ENCODE data around the gene GALNT10.

DNA sequence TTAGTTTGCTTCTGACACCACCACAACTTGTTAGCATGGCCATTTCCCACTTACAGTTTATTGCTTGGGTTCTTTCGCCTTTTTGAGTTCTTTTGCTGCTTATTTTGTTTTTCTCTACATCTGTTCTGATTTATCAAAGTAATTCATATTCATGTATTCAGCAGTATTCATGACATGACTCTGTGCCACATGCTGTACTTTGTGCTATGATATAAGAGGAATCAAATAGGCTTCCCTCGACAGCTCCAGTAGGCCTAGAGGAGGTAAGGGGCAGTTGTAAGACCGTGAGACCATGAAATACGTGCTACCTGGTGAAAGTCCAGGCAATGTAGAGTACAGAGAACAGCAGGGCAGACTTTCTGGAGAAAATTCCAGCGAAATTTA lies 144.5 kb downstream of the GALNT10 start:
- TF ChIP-seq IRF3 (IDR thresholded peaks at IDR 0.05) (no peak), PKNOX1 (IDR thresholded peaks at IDR 0.05) (no peak), YBX1 (IDR thresholded peaks at IDR 0.05) (no peak), YY1 (IDR thresholded peaks at IDR 0.05; ENCODE audit: low read depth, low read length) (no peak), GATAD2B (conservative IDR thresholded peaks at IDR 0.05; ENCODE audit: low read depth) (no peak), CBX5 (IDR thresholded peaks at IDR 0.05; ENCODE audit: low read depth) (no peak), POLR2A (IDR thresholded peaks at IDR 0.05; ENCODE audit: low read depth, low read length) (no peak), MEF2A (IDR thresholded peaks at IDR 0.05; ENCODE audit: insufficient read depth, low read depth, low read length) (no peak), EZH2 (IDR thresholded peaks at IDR 0.05; ENCODE audit: borderline replicate concordance, control insufficient read depth, low read depth, low read length) (no peak)
- TF ChIP-seq, protein P1, sequence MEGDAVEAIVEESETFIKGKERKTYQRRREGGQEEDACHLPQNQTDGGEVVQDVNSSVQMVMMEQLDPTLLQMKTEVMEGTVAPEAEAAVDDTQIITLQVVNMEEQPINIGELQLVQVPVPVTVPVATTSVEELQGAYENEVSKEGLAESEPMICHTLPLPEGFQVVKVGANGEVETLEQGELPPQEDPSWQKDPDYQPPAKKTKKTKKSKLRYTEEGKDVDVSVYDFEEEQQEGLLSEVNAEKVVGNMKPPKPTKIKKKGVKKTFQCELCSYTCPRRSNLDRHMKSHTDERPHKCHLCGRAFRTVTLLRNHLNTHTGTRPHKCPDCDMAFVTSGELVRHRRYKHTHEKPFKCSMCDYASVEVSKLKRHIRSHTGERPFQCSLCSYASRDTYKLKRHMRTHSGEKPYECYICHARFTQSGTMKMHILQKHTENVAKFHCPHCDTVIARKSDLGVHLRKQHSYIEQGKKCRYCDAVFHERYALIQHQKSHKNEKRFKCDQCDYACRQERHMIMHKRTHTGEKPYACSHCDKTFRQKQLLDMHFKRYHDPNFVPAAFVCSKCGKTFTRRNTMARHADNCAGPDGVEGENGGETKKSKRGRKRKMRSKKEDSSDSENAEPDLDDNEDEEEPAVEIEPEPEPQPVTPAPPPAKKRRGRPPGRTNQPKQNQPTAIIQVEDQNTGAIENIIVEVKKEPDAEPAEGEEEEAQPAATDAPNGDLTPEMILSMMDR (IDR thresholded peaks at IDR 0.05 in 2 of 3, conservative IDR thresholded peaks at IDR 0.05 in 1 of 3; ENCODE audit: control insufficient read depth in 2 of 3, extremely low read depth in 1 of 3, insufficient read depth in 1 of 3, low read depth in 3 of 3, low read length in 3 of 3), result no peak
